GM13977 (cell line): ENCODE results near the gene TBPL1.
A peak's percentile ranks its signal among the peaks of the same experiment; 100 is the strongest.
"Not testable (repeated sequence)": the region's sequence is repeated elsewhere in the genome, so short reads cannot be mapped to it uniquely, and the experiment has no call there.

Experiments
- DNase-seq: peaks from one replicate; pipeline ENCODE4 v3.0.0; 2012; ENCODE audit warnings: low spot score
- CTCF ChIP-seq: IDR thresholded peaks from 2 replicates; pipeline ENCODE4 v1.5.1; 2012; ENCODE audit warnings: mild to moderate bottlenecking, control low read depth; ENCODE audit not compliant: insufficient read depth; ENCODE audit errors: extremely low read depth, missing control alignments
- in situ Hi-C: fragments of 300-500 bp; cut with MboI; formaldehyde crosslinking; loops from one replicate; pipeline ENCODE4 v1.12.0; 2022; ENCODE audit warnings: low sequenced_read_pairs, low pct_unique_long_range_greater_than_20kb, mixed read lengths, inconsistent platforms; ENCODE audit not compliant: unreplicated experiment

The TBPL1 gene

GRCh38 chr6:133966654-133967329 lies 13.8 kb downstream of the TBPL1 start:
- TF ChIP-seq CTCF: no peak
- peak; percentile 26 for DNase-seq
- in situ Hi-C loops: no loop called here

- in situ Hi-C loops: no loop called here
- DNase-seq: no peak
- TF ChIP-seq CTCF: no peak
Measured at GRCh38 chr6:133967347-133967746, 14.3 kb downstream of the TBPL1 start.

GRCh38 chr6:133967835-133968234 lies 14.8 kb downstream of the TBPL1 start:
- DNase-seq, in situ Hi-C loops: not testable (repeated sequence)

- no peak for DNase-seq
- in situ Hi-C loops: no loop called here
- no peak for TF ChIP-seq CTCF
Measured at GRCh38 chr6:133969285-133969920, 16.4 kb downstream of the TBPL1 start.

GRCh38 chr6:133969921-133970295 lies 16.9 kb downstream of the TBPL1 start:
- DNase-seq: no peak
- in situ Hi-C loops: no loop called here
- TF ChIP-seq CTCF: no peak

- in situ Hi-C loops: no loop called here
- DNase-seq: no peak
- no peak for TF ChIP-seq CTCF
Measured at GRCh38 chr6:133971861-133972260, 18.8 kb downstream of the TBPL1 start.

- in situ Hi-C loops: no loop called here
- no peak for TF ChIP-seq CTCF
Measured at GRCh38 chr6:133972388-133972787, 19.4 kb downstream of the TBPL1 start.

More at GRCh38 chr6:133972388-133972787, 19.4 kb downstream of the TBPL1 start:
- DNase-seq: no peak
